Activated naive CD8-positive, alpha-beta T cell treated with anti-CD3 and anti-CD28 coated beads, Interleukin-2, amount 50 U/mL, for 24 hours (primary cell): Measurements from ENCODE around the gene PLEKHG7.
"Not testable (repeated sequence)": the region's sequence is repeated elsewhere in the genome, so short reads cannot be mapped to it uniquely, and the experiment has no call there.

Source experiments
- ATAC-seq: fragments of 150-1000 bp; cut with Tn5 transposase; one replicate; pipeline ENCODE4 v1.10.0; 2021
- DNase-seq: peaks from one replicate; pipeline ENCODE4 v3.0.0; 2021
- H3K27ac Mint-ChIP-seq: one replicate; pipeline ENCODE4 v1.8.0; 2021; ENCODE audit warnings: mild to moderate bottlenecking, mixed read lengths
- H3K27me3 Mint-ChIP-seq: one replicate; pipeline ENCODE4 v1.8.0; 2021; ENCODE audit warnings: mixed read lengths
- H3K36me3 Mint-ChIP-seq: one replicate; pipeline ENCODE4 v1.8.0; 2021; ENCODE audit warnings: low read depth, mixed read lengths
- H3K4me1 Mint-ChIP-seq: one replicate; pipeline ENCODE4 v1.8.0; 2021; ENCODE audit warnings: mixed read lengths
- H3K4me3 Mint-ChIP-seq: one replicate; pipeline ENCODE4 v1.8.0; 2021; ENCODE audit warnings: mild to moderate bottlenecking, moderate library complexity, mixed read lengths
- H3K9me3 Mint-ChIP-seq: one replicate; pipeline ENCODE4 v1.8.0; 2021; ENCODE audit warnings: mixed read lengths

PLEKHG7 gene, protein sequence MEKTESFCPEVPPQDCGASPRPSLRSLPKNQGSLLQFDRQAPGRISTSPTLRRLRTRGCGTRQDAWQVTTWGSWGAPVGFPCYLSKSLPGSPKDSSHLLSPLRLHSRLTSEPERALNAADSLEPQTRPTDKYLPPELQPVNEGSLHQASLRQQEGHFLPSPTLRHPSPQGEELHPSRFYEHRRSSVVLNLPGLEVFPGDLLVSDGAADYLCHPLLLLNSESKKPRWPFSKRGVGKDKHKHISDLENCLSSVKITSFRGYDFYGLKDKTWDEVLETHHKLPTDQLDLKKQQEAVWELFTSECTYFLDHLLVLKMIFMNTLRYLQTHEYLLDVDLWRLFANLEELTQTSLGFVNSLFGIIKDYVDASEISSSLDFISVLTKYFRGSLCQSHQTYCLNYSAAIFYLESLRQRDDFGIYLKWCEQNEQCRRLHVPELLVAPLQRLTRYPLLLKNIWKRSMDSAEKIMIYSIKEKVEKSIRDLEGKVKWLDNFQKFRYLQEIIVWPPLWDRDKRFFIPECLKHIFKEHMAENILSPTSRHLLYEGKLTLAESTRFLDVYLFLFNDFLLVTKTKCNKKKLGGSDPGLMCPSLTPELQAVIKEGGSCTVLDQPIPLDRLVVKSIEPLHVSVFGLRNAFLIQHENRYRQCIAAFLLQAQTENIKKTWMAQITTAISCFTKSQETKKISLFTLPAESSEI

GRCh38 chr12:92702754-92703679, at the start of gene PLEKHG7:
Gene PLEKHG7 (plus strand): TSS chr12:92702989. CDS start chr12:92706632, 3,643 bp downstream.
- no peak for DNase-seq

GRCh38 chr12:92654256-92654655, 48.5 kb upstream of the PLEKHG7 start:
- not testable (repeated sequence) for H3K36me3 Mint-ChIP-seq, DNase-seq, H3K9me3 Mint-ChIP-seq, ATAC-seq, H3K27ac Mint-ChIP-seq, H3K27me3 Mint-ChIP-seq, H3K4me3 Mint-ChIP-seq, H3K4me1 Mint-ChIP-seq

More at GRCh38 chr12:92702754-92703679, at the start of gene PLEKHG7:
- Mint-ChIP-seq H3K9me3 (peaks cover under 1% of the 10 kb centered on the region), H3K4me3 (no peak within 1 kb of the TSS), H3K36me3 (no peaks in the 10 kb centered on the region), H3K27ac (no peak within 1 kb of the TSS), H3K4me1 (peaks cover 12% of the 10 kb centered on the region), H3K27me3 (no peaks in the 10 kb centered on the region)
- ATAC-seq, result peak; percentile 60

GRCh38 chr12:92654929-92655328, 47.9 kb upstream of the PLEKHG7 start:
- DNase-seq (no peak), ATAC-seq (no peak)
- peaks cover 2% of the 10 kb centered on the region for H3K4me1 Mint-ChIP-seq
- no peaks in the 10 kb centered on the region for H3K9me3 Mint-ChIP-seq
- H3K27ac Mint-ChIP-seq, result no peak overlapping the region
- H3K36me3 Mint-ChIP-seq, result no peaks in the 10 kb centered on the region
- no peaks in the 10 kb centered on the region for H3K27me3 Mint-ChIP-seq
- no peak overlapping the region for H3K4me3 Mint-ChIP-seq

- no peak overlapping the region for H3K4me3 Mint-ChIP-seq
- DNase-seq (no peak), ATAC-seq (no peak)
- no peaks in the 10 kb centered on the region for H3K4me1 Mint-ChIP-seq
- H3K9me3 Mint-ChIP-seq, result no peaks in the 10 kb centered on the region
- H3K27me3 Mint-ChIP-seq, result no peaks in the 10 kb centered on the region
- H3K36me3 Mint-ChIP-seq, result no peaks in the 10 kb centered on the region
- H3K27ac Mint-ChIP-seq, result no peak overlapping the region
Observed at GRCh38 chr12:92656911-92657310, 45.9 kb upstream of the PLEKHG7 start.

DNA sequence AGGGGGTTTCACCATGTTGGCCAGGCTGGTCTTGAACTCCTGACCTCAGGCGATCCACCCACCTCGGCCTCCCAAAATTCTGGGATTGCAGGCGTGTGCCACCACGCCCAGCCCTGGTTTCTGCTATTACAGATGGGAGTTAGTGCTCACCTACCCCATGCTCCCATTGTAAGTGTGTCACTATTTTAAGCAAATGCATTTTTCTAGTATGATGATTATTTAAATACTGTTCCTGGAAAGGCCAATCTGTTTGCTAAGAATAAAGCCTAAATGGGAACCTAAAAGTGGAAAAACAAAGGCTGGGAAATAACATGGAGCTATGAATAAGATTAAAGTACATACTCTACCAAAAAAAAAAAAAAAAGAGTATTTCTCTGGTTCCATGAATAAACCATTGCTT, 45.0 kb upstream of the PLEKHG7 start:
- no peaks in the 10 kb centered on the region for H3K4me1 Mint-ChIP-seq

DNA sequence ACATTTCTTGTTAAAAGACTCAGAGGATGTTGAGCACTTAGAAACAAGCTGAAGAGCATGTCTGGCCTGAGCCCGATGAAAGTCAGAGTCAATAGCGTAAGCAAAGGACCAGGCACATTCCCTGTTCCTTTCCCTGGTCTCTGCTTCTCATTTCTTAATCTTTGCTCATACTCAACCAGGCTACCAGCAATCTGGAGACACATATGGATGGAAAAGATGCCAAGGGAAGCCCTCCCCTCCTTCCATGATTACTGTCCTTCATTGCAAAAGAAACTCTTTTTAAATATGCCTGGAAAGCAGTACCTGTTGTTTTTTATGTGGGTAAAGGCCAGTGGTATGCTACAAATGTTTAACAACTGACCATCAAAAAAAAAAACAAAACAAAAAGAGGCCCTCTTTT, 44.2 kb upstream of the PLEKHG7 start:
- Mint-ChIP-seq H3K36me3 (no peaks in the 10 kb centered on the region), H3K4me3 (no peak overlapping the region), H3K27me3 (peaks cover 2% of the 10 kb centered on the region), H3K9me3 (peaks cover 5% of the 10 kb centered on the region), H3K27ac (no peak overlapping the region), H3K4me1 (no peaks in the 10 kb centered on the region)
- DNase-seq (no peak), ATAC-seq (no peak)

More for the DNA sequence above, 45.0 kb upstream of the PLEKHG7 start:
- DNase-seq (no peak), ATAC-seq (no peak)
- Mint-ChIP-seq H3K4me3 (no peak overlapping the region), H3K36me3 (no peaks in the 10 kb centered on the region), H3K27me3 (peaks cover under 1% of the 10 kb centered on the region), H3K9me3 (peaks cover 2% of the 10 kb centered on the region), H3K27ac (no peak overlapping the region)

- DNase-seq, result no peak
- no peak for ATAC-seq
- Mint-ChIP-seq H3K4me1 (no peaks in the 10 kb centered on the region), H3K4me3 (no peak overlapping the region), H3K27me3 (peaks cover 2% of the 10 kb centered on the region), H3K27ac (no peak overlapping the region), H3K9me3 (peaks cover 5% of the 10 kb centered on the region), H3K36me3 (no peaks in the 10 kb centered on the region)
Observed at GRCh38 chr12:92661269-92661668, 41.5 kb upstream of the PLEKHG7 start.

- H3K27me3 Mint-ChIP-seq, result peaks cover 4% of the 10 kb centered on the region
- ATAC-seq (no peak), DNase-seq (no peak)
- H3K4me1 Mint-ChIP-seq, result no peaks in the 10 kb centered on the region
- H3K27ac Mint-ChIP-seq, result no peak overlapping the region
- H3K36me3 Mint-ChIP-seq, result no peaks in the 10 kb centered on the region
- peaks cover 5% of the 10 kb centered on the region for H3K9me3 Mint-ChIP-seq
- no peak overlapping the region for H3K4me3 Mint-ChIP-seq
Observed at GRCh38 chr12:92665496-92665895, 37.3 kb upstream of the PLEKHG7 start.

GRCh38 chr12:92668739-92669138, 34.0 kb upstream of the PLEKHG7 start:
- Mint-ChIP-seq H3K4me3 (no peak overlapping the region), H3K4me1 (no peaks in the 10 kb centered on the region), H3K9me3 (no peaks in the 10 kb centered on the region), H3K27ac (no peak overlapping the region), H3K27me3 (peaks cover 2% of the 10 kb centered on the region), H3K36me3 (no peaks in the 10 kb centered on the region)
- ATAC-seq (no peak), DNase-seq (no peak)

DNA sequence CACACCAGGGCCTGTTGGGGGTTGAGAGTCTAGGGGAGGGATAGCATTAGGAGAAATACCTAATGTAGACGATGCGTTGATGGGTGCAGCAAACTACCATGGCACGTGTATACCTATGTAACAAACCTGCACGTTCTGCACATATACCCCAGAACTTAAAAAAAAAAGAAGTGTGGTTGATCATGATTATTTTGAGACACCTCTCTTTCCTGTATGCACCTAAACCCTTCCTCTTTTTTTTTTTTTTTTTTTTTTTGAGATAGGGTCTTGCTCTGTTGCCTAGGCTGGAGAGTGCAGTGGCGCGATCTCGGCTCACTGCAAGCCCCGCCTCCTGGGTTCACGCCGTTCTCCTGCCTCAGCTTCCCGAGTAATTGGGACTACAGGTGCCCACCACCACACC, 31.3 kb upstream of the PLEKHG7 start:
- not testable (repeated sequence) for H3K4me3 Mint-ChIP-seq, H3K4me1 Mint-ChIP-seq, ATAC-seq, H3K9me3 Mint-ChIP-seq, DNase-seq, H3K36me3 Mint-ChIP-seq, H3K27me3 Mint-ChIP-seq, H3K27ac Mint-ChIP-seq

GRCh38 chr12:92673756-92674155, 29.0 kb upstream of the PLEKHG7 start:
- Mint-ChIP-seq H3K36me3 (no peaks in the 10 kb centered on the region), H3K27me3 (no peaks in the 10 kb centered on the region)
- ATAC-seq, result no peak

DNA sequence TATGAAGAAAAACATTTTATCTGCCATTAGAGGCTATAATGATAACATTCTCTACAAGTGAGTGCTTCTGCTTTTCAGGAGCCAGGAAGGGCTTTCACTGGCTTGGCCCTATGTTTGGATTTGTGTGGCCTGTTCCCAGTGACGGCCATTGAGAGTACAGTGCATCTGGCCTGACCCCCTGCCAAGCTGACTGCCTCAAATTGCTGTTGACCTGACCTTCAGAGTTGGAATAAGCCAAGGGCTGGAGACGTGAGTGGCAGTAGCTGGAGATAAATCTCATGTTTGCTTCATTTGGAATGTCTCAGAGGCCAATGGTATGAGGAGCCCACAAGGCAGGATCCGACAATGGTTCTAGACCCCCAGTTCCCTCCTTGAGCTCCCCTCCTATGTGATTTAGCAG, 28.3 kb upstream of the PLEKHG7 start:
- DNase-seq (no peak), ATAC-seq (no peak)
- Mint-ChIP-seq H3K9me3 (no peaks in the 10 kb centered on the region), H3K27ac (no peak overlapping the region), H3K4me3 (no peak overlapping the region), H3K27me3 (no peaks in the 10 kb centered on the region), H3K36me3 (no peaks in the 10 kb centered on the region), H3K4me1 (no peaks in the 10 kb centered on the region)

More at GRCh38 chr12:92673756-92674155, 29.0 kb upstream of the PLEKHG7 start:
- Mint-ChIP-seq H3K27ac (no peak overlapping the region), H3K4me1 (no peaks in the 10 kb centered on the region), H3K4me3 (no peak overlapping the region), H3K9me3 (no peaks in the 10 kb centered on the region)
- DNase-seq, result no peak

DNA sequence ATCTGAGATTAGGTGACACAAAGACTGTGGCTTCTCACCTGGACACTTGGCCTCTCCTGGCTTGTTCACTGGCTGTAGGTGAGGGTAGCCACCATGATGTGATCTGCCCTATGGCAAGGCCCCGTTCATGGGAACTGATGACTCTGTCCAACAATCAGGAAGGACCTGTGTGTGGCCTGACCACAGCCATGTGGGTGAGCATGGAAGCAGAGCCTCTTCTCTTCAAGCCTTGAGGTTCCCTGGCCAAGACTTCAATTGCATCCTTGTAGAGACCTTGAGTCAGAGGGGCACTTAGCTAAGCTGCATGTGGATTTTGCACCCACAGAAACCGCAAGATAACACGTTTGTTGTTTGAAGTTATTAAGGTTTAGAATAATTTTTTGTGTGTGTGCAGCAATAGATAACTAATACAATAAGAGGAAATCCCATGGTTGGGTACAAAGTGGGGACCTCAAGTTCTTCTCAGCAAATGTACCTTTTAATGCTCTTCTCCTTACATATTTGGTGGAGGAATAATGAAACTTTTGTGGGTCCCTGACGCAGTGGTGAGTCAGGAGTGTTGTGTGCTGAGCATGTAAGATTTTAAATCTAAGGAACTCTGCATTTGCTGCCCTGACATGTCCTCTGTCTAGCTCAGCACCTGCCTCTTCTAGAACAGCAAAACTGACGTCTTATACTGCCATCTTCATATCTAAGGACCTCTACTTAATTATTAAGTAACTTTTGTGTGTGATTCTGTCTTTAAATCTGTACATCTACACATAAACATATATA, 27.5 kb upstream of the PLEKHG7 start:
- no peaks in the 10 kb centered on the region for H3K9me3 Mint-ChIP-seq
- ATAC-seq (peak; percentile 40), DNase-seq (no peak)
- H3K27me3 Mint-ChIP-seq, result no peaks in the 10 kb centered on the region
- H3K4me3 Mint-ChIP-seq, result no peak overlapping the region
- no peaks in the 10 kb centered on the region for H3K4me1 Mint-ChIP-seq
- no peaks in the 10 kb centered on the region for H3K36me3 Mint-ChIP-seq
- no peak overlapping the region for H3K27ac Mint-ChIP-seq

DNA sequence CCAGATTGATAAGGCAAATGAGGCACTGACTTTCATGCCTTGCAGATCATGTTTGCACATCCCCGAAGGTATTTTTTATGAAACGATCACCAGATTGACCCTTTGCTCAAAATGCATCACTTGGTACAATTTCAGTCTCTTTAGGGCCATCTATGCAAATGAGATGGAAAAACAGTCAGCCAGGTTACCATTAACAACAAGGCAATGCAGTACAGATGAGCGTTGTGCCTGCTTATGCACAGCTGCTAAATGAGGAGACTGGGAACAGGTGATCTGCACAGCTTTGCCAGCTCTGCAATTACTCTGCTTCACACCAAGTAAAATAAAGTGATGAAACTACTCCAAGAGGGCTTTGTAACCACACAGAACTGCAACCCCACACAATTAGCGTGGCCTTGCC, 26.1 kb upstream of the PLEKHG7 start:
- H3K4me1 Mint-ChIP-seq, result no peaks in the 10 kb centered on the region
- no peak for DNase-seq
- no peak overlapping the region for H3K27ac Mint-ChIP-seq
- no peaks in the 10 kb centered on the region for H3K27me3 Mint-ChIP-seq
- no peak overlapping the region for H3K4me3 Mint-ChIP-seq
- no peak for ATAC-seq
- no peaks in the 10 kb centered on the region for H3K36me3 Mint-ChIP-seq
- H3K9me3 Mint-ChIP-seq, result no peaks in the 10 kb centered on the region
